HG03159 (cell line): Measurements from ENCODE around the gene NUB1.

Experiments
- ATAC-seq: cut with Tn5 transposase; IDR thresholded peaks from one replicate; pipeline ENCODE4 v1.9.1; 2021; ENCODE audit warnings: mild to moderate bottlenecking, moderate library complexity; ENCODE audit not compliant: unreplicated experiment

Gene NUB1

GRCh38 chr7:151416112-151416940, 74.7 kb downstream of the NUB1 start:
- no peak for ATAC-seq

- ATAC-seq, result no peak
These were observed 75.3 kb downstream of the NUB1 start for GRCh38 chr7:151416941-151417315.

- ATAC-seq, result no peak
These were observed 78.5 kb downstream of the NUB1 start for GRCh38 chr7:151420144-151420543.

- no peak for ATAC-seq
These were observed 80.6 kb downstream of the NUB1 start for GRCh38 chr7:151422212-151422611.

- ATAC-seq, result no peak
These were observed 81.6 kb downstream of the NUB1 start for GRCh38 chr7:151423226-151423625.

- no peak for ATAC-seq
These were observed 82.3 kb downstream of the NUB1 start for GRCh38 chr7:151423936-151424335.

- ATAC-seq, result no peak
These were observed 83.2 kb downstream of the NUB1 start for GRCh38 chr7:151424799-151425198.

- no peak for ATAC-seq
These were observed 84.2 kb downstream of the NUB1 start for GRCh38 chr7:151425670-151426440.

GRCh38 chr7:151426441-151426903, 84.9 kb downstream of the NUB1 start:
- ATAC-seq, result no peak

GRCh38 chr7:151426904-151427704, 85.5 kb downstream of the NUB1 start:
- ATAC-seq, result no peak

GRCh38 chr7:151427705-151428377, 86.2 kb downstream of the NUB1 start:
- no peak for ATAC-seq
